T-cell (primary cell): ENCODE results near the gene DISP2. TPM values are rescaled to one million over a fixed set of nuclear protein-coding genes. Genes with fewer than 3 reads are reported as not detected.

Experiments used
- ATAC-seq, 4 experiments: fragments of 200-7000 bp in 3 of 4; fragments of 150-1000 bp in 1 of 4; cut with Tn5 transposase; replicated peaks in 1 of 4; 1 replicate in 3 of 4; 2 replicates in 1 of 4; pipeline ENCODE4 v1.10.0; 2021; ENCODE audit warnings: moderate library complexity in 3 of 4, mild to moderate bottlenecking in 2 of 4, moderate number of reproducible peaks in 1 of 4
- CTCF ChIA-PET, 2 donors: fragments of 300-600 bp; sonication (Branson Sonifier 250); formaldehyde crosslinking; loops; one replicate each; lab custom pipeline; 2022; ENCODE audit warnings: antibody characterized with exemption in 2 of 2; lab: Charles Lee
- POLR2A ChIA-PET, 2 donors: fragments of 300-600 bp; sonication (Branson Sonifier 250); formaldehyde crosslinking; loops; one replicate each; lab custom pipeline; 2022; ENCODE audit warnings: antibody characterized with exemption in 2 of 2; lab: Charles Lee
- DNase-seq, 35 experiments: peaks; one replicate each; pipeline versions ENCODE4 v3.0.0 to v3.0.0-alpha.2; 2013 to 2023
- H3K27ac ChIP-seq: one replicate; pipeline ENCODE4 v1.5.1; 2013; ENCODE audit warnings: low read length
- H3K27me3 ChIP-seq, 2 experiments: replicated peaks in 1 of 2; 1 replicate in 1 of 2; 2 replicates in 1 of 2; pipeline versions ENCODE4 v1.6.1 to v1.7.0; 2013; ENCODE audit warnings: low read length in 1 of 2, mixed read lengths in 1 of 2; ENCODE audit not compliant: control insufficient read depth in 2 of 2, insufficient read depth in 2 of 2; ENCODE audit errors: extremely low read depth in 1 of 2
- H3K36me3 ChIP-seq, 2 donors: 1 replicate in 1 of 2; 2 replicates in 1 of 2; pipeline versions ENCODE4 v1.6.1 to v1.7.0; 2013; ENCODE audit warnings: low read length in 1 of 2; ENCODE audit not compliant: control insufficient read depth in 2 of 2, insufficient read depth in 1 of 2; ENCODE audit errors: extremely low read depth in 1 of 2
- H3K4me1 ChIP-seq, 2 experiments: 1 replicate in 1 of 2; 2 replicates in 1 of 2; pipeline versions ENCODE4 v1.6.1 to v1.7.0; 2013; ENCODE audit warnings: low read length in 2 of 2, mixed read lengths in 1 of 2; ENCODE audit not compliant: insufficient read depth in 2 of 2, control insufficient read depth in 1 of 2; ENCODE audit errors: extremely low read depth in 1 of 2
- H3K4me3 ChIP-seq, 2 donors: 1 replicate in 1 of 2; 2 replicates in 1 of 2; pipeline versions ENCODE4 v1.5.1 to v1.7.0; 2013; ENCODE audit warnings: mild to moderate bottlenecking in 2 of 2, low read length in 1 of 2, moderate library complexity in 1 of 2; ENCODE audit not compliant: control insufficient read depth in 1 of 2; ENCODE audit errors: extremely low read depth in 1 of 2
- H3K9me3 ChIP-seq: 2 replicates; pipeline ENCODE4 v1.7.0; 2013
- H3K27ac Mint-ChIP-seq, 2 donors: one replicate each; pipeline ENCODE4 v1.8.0; 2020 to 2021; ENCODE audit warnings: mild to moderate bottlenecking in 2 of 2, mixed read lengths in 2 of 2
- H3K27me3 Mint-ChIP-seq, 2 donors: one replicate each; pipeline ENCODE4 v1.8.0; 2021 to 2022; ENCODE audit warnings: mixed read lengths in 2 of 2
- H3K36me3 Mint-ChIP-seq: one replicate; pipeline ENCODE4 v1.8.0; 2021; ENCODE audit warnings: mixed read lengths
- H3K4me1 Mint-ChIP-seq, 3 donors: one replicate each; pipeline ENCODE4 v1.8.0; 2020 to 2022; ENCODE audit warnings: mixed read lengths in 3 of 3, mild to moderate bottlenecking in 1 of 3
- H3K4me3 Mint-ChIP-seq, 3 donors: one replicate each; pipeline ENCODE4 v1.8.0; 2020 to 2022; ENCODE audit warnings: mild to moderate bottlenecking in 3 of 3, mixed read lengths in 3 of 3, moderate library complexity in 3 of 3
- H3K9me3 Mint-ChIP-seq, 3 donors: one replicate each; pipeline ENCODE4 v1.8.0; 2020 to 2022; ENCODE audit warnings: mixed read lengths in 3 of 3
- WGBS: methylation state at CpG from one replicate; pipeline ENCODE4 v1.1.5; 2013; ENCODE audit warnings: missing lambda C conversion rate; ENCODE audit not compliant: insufficient coverage; 5-methylcytosine and 5-hydroxymethylcytosine counted together
- total RNA-seq, 35 experiments: library from RNA in 6 of 35; stranded (reverse) in 6 of 35; fragments of 120-200 nt in 1 of 35; gene quantifications; one replicate each; pipeline versions ENCODE4 v1.2.1 to v1.2.4 and lab custom pipeline; 2013 to 2026

DISP2 gene
- total RNA-seq, 5 donors from 2014 or later (not counting 1 experiment from before 2014, with no cell fraction given): 0.03 to 1.4 (median 0.18) TPM

- WGBS: 88% methylated on average over 1 of the region's 4 CpGs
- no peaks in the 10 kb centered on the region for H3K27me3 ChIP-seq
- H3K36me3 ChIP-seq: peaks cover 5 to 30% of the 10 kb centered on the region in 2 donors
- CTCF ChIA-PET: no interaction called here
- Mint-ChIP-seq H3K4me3 (no peak overlapping the region), H3K4me1 (peaks cover 6 to 8% (median 7%) of the 10 kb centered on the region in 3 donors), H3K27ac (no peak overlapping the region), H3K9me3 (no peaks in the 10 kb centered on the region), H3K36me3 (peaks cover 26% of the 10 kb centered on the region), H3K27me3 (no peaks in the 10 kb centered on the region)
- H3K4me3 ChIP-seq: no peak overlapping the region
- no peak for DNase-seq
- no peak overlapping the region for H3K27ac ChIP-seq
- peaks cover 0 to 5% of the 10 kb centered on the region in 2 experiments for H3K4me1 ChIP-seq
- POLR2A ChIA-PET: no interaction called here
- no peak for ATAC-seq
- no peaks in the 10 kb centered on the region for H3K9me3 ChIP-seq
These were observed 35.2 kb downstream of the DISP2 start for GRCh38 chr15:40392986-40393948.

- CTCF ChIA-PET: interaction anchor here (0.5 to 0.9 kb wide), 4 partner anchors 25 to 171 kb away, joined by 3 to 7 read pairs (median 3); no protein-coding TSS in a partner anchor
- peaks cover 0 to 4% of the 10 kb centered on the region in 2 donors for H3K36me3 ChIP-seq
- H3K4me1 ChIP-seq: peaks cover 8 to 9% of the 10 kb centered on the region in 2 experiments
- WGBS: 68% methylated on average over 3 of the region's 8 CpGs
- DNase-seq: no peak
- Mint-ChIP-seq H3K27ac (peak overlapping the region; percentile 2 to 50), H3K4me3 (peak overlapping the region in 1 of 3 donors; percentile 44), H3K36me3 (peaks cover 6% of the 10 kb centered on the region), H3K9me3 (no peaks in the 10 kb centered on the region), H3K4me1 (peaks cover 16 to 23% (median 19%) of the 10 kb centered on the region in 3 donors), H3K27me3 (no peaks in the 10 kb centered on the region)
- H3K9me3 ChIP-seq: no peaks in the 10 kb centered on the region
- H3K27ac ChIP-seq: no peak overlapping the region
- no peak overlapping the region for H3K4me3 ChIP-seq
- POLR2A ChIA-PET: no interaction called here
- H3K27me3 ChIP-seq: no peaks in the 10 kb centered on the region
- peak in 1 of 4 experiments; percentile 19 for ATAC-seq
These were observed 39.8 kb downstream of the DISP2 start for GRCh38 chr15:40397688-40398412.

- Histone ChIP-seq H3K4me1 (peaks cover 8 to 15% of the 10 kb centered on the region in 2 experiments), H3K36me3 (peaks cover 0 to 3% of the 10 kb centered on the region in 2 donors), H3K9me3 (no peaks in the 10 kb centered on the region), H3K4me3 (peak overlapping the region in 1 of 2 donors; percentile 44), H3K27ac (no peak overlapping the region), H3K27me3 (no peaks in the 10 kb centered on the region)
- DNase-seq: peak in 3 of 35 experiments; percentile 6 to 31 (median 16)
- CTCF ChIA-PET: interaction anchor here (0.5 to 0.9 kb wide), 4 partner anchors 11 to 27 kb away, joined by 3 to 7 read pairs (median 3); partner anchors contain the start of gene KNSTRN (in 1 of the 2)
- POLR2A ChIA-PET: interaction anchor here in 1 of 2 donors (0.5 kb wide), 1 partner anchor 619 kb away, joined by 3 read pairs; no protein-coding TSS in a partner anchor
- peak; percentile 52 to 85 (median 66) for ATAC-seq
- Mint-ChIP-seq H3K9me3 (no peaks in the 10 kb centered on the region), H3K4me1 (peaks cover 16 to 23% (median 20%) of the 10 kb centered on the region in 3 donors), H3K4me3 (peak overlapping the region in 1 of 3 donors; percentile 44), H3K36me3 (peaks cover 3% of the 10 kb centered on the region), H3K27me3 (no peaks in the 10 kb centered on the region), H3K27ac (peak overlapping the region; percentile 2 to 50)
- no CpG with 5 or more reads among the region's 4 CpGs for WGBS
These were observed 40.4 kb downstream of the DISP2 start for GRCh38 chr15:40398413-40398873.

GRCh38 chr15:40399370-40399769 lies 41.4 kb downstream of the DISP2 start:
- Histone ChIP-seq H3K27me3 (no peaks in the 10 kb centered on the region), H3K36me3 (no peaks in the 10 kb centered on the region), H3K4me3 (no peak overlapping the region), H3K27ac (no peak overlapping the region), H3K9me3 (no peaks in the 10 kb centered on the region), H3K4me1 (peaks cover 8 to 22% of the 10 kb centered on the region in 2 experiments)
- Mint-ChIP-seq H3K4me3 (no peak overlapping the region), H3K27ac (no peak overlapping the region), H3K9me3 (no peaks in the 10 kb centered on the region), H3K36me3 (no peaks in the 10 kb centered on the region), H3K27me3 (no peaks in the 10 kb centered on the region), H3K4me1 (peaks cover 16 to 28% (median 24%) of the 10 kb centered on the region in 3 donors)
- POLR2A ChIA-PET: interaction anchor here in 1 of 2 donors (0.7 kb wide), 1 partner anchor 113 kb away, joined by 3 read pairs; no protein-coding TSS in a partner anchor
- CTCF ChIA-PET: interaction anchor here (0.6 to 0.8 kb wide), 2 partner anchors 34 to 107 kb away, joined by 5 read pairs; no protein-coding TSS in a partner anchor
- DNase-seq (no peak), ATAC-seq (no peak)
- 90% methylated on average over 2 of the region's 7 CpGs for WGBS

- no peaks in the 10 kb centered on the region for H3K27me3 ChIP-seq
- ATAC-seq: peak; percentile 99
- H3K9me3 Mint-ChIP-seq: no peaks in the 10 kb centered on the region
- H3K4me3 Mint-ChIP-seq: peak within 1 kb of the TSS; percentile 82 to 96 (median 91)
- H3K27ac Mint-ChIP-seq: peak within 1 kb of the TSS; percentile 89 to 94
- peak within 1 kb of the TSS; percentile 60 for H3K27ac ChIP-seq
- no peaks in the 10 kb centered on the region for H3K9me3 ChIP-seq
- ChIA-PET CTCF (interaction anchor here (0.6 to 1.3 kb wide), 6 partner anchors 12 to 301 kb away, joined by 3 to 4 read pairs (median 3); partner anchors contain the start of gene KNSTRN (in 1 of the 2)), POLR2A (interaction anchor here in 1 of 2 donors (1.0 kb wide), 1 partner anchor 23 kb away, joined by 3 read pairs; the partner anchor contains the start of gene KNSTRN)
- H3K27me3 Mint-ChIP-seq: no peaks in the 10 kb centered on the region
- peaks cover 0 to 17% of the 10 kb centered on the region in 2 donors for H3K36me3 ChIP-seq
- peaks cover 24 to 38% (median 35%) of the 10 kb centered on the region in 3 donors for H3K4me1 Mint-ChIP-seq
- H3K4me3 ChIP-seq: peak within 1 kb of the TSS; percentile 74
- peaks cover 8% of the 10 kb centered on the region for H3K36me3 Mint-ChIP-seq
- peak; percentile 73 to 91 (median 83) for DNase-seq
- H3K4me1 ChIP-seq: peaks cover 7 to 44% of the 10 kb centered on the region in 2 experiments
- 3% methylated on average over 52 of the region's 54 CpGs for WGBS
These were observed 47.7 kb downstream of the DISP2 start, which contains the start of gene IVD for GRCh38 chr15:40405501-40406381. IVD (plus strand) TSS chr15:40405795; CDS start chr15:40405828, 33 bp downstream.
